CD4-positive, alpha-beta T cell treated with Interleukin-17A for 1 hour (primary cell): Measurements from ENCODE around the gene PPP1R9A.

Experiments used
- DNase-seq: peaks from one replicate; pipeline ENCODE4 v3.0.0-alpha.2; 2020

PPP1R9A gene

DNA sequence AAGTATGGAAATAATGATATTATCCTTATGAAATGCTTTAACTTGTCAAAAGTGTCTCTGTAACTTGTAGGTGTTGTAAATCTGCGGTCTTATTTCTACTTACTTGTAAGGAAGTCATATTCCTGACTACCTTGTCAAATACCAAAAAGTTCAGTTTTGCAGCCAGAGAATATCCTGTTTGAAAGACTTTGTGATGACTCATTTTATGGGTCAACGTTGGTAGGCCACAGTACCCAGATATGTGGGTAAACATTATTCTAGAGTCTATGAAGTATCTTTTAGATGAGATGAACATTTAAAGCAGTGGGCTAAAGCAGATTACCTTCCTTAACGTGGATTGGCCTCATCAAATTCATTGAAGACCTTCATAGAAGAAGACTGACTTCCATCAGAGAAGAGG, 195.3 kb downstream of the PPP1R9A start:
- DNase-seq = no peak

DNA sequence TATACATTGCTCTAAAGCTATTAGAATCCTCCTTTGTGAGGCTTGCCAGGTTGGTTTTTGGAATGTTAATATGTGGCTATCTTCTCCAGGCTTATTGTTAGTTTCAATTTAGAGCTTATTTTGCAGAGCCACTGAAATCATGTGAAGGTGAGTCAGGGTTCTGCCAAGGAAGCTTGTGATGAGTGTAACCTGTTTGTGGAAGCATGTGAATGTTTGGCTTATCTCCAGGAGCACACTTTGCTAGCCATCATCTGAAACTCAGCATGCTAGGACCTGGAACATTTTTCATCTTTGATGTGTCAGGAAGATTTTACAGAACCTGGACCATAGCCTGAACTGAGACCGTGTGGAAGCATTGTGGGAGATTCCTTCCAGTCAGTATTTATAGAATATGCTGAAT, 197.3 kb downstream of the PPP1R9A start:
- no peak for DNase-seq

DNA sequence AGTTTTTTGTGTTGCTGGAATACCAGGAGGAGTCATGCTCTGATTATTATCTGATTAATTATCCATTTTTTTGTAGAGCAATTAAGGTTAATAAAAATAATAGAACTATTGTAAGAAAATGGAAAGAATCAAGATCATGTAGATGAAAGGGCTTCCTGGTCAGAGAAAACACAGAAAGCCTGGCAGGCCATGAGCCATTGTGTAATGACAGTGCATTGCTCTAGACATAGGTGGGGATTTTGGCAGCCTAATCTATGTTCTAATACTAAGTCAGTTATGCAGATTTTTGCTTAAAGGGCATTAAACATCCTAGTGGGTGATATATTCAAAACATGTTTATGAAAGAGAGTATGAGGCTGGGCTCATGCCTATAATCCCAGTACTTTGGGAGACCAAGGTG, 198.2 kb downstream of the PPP1R9A start:
- no peak for DNase-seq

DNA sequence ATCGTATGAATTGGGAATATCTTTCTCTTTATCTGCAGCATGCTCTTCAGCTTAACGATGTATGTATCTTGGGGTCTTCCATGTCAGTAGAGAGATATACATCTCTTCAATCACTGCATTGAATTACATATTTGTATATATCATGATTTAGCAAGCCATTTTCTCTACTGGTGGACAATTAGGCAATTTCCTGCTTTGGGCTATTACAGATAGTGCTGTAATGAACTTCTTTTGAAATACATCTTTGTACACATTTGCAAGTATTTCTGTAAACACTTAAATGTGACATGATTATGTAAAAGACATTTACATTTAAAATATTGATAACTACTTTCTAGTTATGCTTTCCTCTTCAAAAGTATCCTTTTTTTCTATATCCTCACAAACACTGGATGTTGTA, 199.0 kb downstream of the PPP1R9A start:
- no peak for DNase-seq

DNA sequence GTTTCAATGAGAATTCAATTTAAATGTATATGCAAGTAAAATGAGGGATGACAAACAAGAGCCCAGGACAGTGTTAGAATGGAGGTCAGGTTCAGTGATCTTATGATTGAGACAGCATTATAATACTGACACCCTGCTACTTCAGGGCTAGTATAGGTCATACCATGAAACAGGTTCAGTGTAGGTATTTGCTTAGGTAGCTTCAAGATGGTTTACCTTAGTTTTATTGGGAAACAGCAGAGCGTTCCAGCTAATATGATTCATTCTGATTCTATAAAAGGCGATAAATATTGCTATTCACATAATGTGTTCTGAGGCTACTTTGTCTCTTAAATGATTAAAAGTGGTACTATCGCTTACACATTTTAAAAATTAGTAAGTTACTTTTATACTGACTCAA, 203.3 kb downstream of the PPP1R9A start:
- no peak for DNase-seq

DNA sequence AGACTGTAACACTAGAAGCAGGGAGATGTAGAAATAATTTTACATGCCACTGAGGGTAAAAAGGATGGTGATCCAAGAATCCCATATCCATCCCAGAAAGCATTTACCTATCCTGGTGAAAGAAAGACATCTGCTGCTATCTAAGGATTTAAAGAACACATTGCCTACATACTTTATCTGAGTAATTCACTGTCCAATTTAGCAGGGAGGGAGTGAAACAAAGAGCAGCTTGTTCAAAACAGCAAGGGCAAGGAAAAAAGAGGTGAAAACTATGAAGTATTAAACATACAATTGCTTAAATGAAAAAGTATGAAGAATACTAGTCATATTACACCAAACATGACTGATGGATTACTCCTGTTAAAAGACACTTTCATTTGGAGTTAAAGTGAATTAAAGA, 206.2 kb downstream of the PPP1R9A start:
- no peak for DNase-seq

DNA sequence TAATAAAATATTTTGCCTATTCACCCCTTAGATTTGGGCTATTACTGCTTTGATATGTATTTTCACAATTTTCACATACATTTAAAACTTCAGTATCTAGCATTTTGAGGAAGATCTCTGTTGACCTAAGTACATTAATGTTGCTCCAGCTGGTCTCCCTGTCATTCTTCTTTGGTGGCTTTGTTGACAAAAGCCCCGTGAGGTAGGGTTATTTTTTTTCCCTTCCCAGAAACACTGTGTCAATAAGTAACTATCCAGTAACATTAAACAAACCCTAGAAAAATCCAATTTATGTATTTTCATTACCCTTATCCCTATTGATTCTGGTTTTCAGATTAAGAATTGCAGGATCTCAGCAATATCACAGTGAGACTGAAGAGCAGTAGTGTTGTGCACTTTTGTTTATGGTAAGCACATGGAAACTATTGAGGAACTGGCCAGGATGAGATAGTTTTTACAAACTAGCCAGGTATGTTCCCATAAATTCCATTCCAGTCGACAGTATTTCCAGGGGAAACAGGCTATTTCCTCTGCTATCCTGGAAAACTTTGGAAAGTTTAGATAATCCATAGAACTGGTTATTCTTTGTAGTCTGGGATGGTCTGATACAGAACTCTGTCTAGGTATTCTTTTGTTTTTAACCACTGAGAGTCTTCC, 218.8 kb downstream of the PPP1R9A start:
- no peak for DNase-seq

DNA sequence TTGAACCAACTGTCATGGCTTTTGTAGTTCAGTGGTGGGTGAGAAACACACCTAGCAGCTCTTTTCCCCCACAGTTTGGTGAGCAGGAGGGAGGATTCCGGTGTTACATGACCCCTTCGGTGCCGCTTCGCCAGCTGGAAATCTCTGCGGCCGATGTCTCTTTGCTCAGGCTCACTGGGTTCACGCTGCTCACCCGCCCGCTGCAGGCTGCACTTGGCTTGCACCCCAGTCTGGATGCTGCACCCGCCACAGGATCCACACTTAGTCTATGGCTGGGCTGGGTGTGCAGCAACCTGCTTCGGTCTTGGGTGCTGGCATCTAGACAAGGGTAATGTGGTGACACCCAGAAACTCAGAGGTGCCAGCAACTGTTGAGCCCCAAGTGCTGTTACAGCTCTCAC, 225.1 kb downstream of the PPP1R9A start:
- no peak for DNase-seq

DNA sequence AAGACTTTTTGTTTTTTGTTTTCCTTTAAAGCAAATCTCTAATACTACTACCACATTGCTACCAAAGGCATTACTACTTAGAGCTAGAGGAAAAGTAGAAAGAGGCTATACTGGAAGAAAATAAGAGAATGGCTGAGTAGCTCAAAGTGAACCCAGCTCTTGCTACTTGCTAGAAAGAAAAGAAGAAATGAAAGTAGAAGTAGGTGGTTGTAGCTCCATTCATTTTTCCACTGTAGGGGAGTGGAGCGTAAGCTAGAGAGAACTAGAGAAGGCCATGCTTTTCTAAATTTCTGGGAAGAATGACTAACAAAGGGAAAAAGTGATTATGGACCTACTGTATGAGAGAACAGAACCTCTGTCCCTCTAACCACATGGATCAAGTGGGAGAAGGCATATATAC, 232.5 kb downstream of the PPP1R9A start:
- no peak for DNase-seq

DNA sequence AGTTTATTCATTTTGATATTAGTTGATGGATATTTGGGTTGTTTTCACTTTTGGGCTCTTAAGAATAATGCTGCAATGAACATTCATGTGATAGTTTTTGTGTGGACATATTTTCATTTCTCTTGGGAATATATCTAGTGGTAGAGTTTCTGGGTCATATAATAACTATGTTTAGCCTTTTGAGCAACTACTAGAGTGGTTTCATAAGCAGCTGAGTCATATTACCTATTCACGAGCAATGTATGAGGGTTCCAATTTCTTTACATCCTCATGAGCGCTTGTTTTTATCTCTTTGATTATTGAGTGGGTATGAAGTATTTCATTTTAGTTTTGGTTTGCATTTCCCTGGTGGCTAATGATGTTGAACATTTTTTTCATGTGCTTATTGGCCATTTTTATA, 234.4 kb downstream of the PPP1R9A start:
- no peak for DNase-seq

DNA sequence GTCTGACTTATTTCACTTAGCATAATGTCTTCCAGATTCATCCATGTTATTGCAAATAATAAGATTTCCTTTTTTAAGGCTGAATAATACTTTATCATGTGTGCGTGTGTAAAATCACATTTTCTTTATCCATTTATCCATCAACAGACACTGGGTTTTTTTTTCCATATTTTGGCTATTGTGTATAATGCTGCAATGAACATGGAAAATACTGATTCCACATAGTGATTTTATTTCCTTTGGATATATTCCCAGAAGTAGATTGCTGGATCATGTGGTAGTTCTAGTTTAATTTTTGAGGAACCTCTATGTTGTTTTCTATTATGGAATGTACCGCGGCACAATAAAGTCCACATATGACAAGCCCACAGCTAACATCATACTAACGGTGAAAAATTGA, 236.9 kb downstream of the PPP1R9A start:
- DNase-seq = no peak

DNA sequence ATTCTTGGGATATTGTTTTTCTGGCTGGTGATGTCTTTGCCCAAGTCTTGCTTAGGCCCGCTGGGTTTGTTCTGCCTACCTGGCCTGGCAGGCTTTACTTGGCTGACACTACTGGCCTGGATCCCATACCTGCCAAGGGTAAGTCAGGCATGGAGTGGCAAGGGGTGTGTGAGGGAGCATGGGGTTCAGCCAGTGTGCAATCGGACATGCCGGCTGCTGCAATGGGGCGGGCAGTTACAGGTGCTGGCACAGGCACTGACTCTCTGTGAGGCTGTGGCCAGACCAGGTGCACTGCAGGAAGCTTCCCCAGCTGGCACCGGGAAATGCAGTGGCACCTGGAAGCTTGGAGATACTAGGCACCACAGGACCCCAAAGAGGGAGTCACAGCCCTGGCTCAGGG, 248.6 kb downstream of the PPP1R9A start:
- DNase-seq = no peak

DNA sequence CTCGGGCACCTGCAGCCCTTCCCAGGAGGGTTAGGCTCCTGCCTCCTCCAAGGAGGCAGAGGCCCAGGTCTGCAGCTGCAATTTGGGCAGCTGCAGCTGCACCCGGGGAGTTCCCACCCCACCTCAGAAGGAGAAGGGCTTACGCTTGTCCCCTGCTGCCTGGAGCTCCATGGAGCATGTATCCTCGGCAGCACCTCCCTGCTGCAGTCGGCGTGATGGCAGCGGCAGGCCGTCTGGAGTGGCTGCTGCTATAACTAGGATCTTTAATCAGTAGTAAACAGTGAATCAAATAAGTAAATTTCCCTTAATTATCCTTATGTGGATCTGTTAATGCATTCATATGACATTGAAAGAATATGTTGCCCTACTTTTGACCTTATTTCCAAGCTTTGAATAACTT, 250.0 kb downstream of the PPP1R9A start:
- DNase-seq = no peak

DNA sequence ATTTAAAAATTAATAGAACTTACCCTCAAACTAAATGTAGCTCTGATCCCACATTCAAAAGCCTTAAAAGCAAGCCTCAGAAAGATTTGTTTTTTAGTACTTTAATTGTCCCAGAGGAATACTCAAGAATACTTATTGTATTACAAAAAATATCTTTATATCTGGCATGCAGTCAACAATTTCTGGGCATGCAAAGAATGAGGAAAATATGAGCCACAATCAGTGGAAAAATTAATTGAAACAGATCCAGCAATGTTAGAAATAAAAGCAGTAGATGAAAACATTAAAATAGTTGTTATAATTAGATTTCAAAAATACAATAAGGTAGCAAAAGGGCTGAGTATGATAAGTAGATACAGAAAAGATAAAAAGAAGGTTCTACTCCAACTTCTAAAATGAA, 262.3 kb downstream of the PPP1R9A start:
- DNase-seq = no peak

DNA sequence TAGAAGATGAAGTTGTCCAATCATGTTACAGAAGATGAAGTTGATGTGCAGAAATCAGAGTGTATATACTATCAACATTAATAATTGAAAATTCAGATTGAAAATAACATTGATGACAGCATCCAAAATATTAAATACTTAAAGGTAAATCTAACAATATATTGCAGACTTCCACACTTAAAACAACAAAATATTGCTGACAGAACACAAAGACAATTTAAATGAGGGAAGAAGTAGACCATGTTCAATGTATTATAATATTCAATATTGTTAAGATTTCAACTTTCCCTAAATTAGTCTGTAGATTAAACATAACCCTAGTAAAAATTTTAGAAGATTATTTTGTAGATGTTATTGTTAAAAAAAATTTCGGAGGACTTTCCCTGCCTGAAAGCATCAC, 265.0 kb downstream of the PPP1R9A start:
- DNase-seq = no peak

DNA sequence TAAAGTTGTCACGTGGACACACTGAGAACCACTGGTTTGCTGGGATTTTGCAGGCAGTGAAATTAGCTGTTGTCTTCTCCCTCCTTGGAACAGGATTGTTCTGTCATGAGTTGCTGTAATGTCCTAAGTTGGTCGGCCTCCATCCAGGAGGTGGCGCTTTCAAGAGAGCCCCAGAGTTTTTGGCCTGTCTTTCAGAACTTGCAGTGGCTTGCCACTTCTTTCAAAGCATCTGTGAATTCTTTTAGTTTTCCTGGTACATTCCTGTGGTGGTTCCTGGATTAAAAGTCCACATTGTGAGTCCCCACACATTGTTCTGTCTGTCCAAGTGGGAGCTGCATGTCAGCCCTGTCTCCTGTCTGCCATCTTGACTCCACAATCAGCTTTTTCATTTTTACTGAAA, 283.1 kb downstream of the PPP1R9A start:
- DNase-seq = no peak

DNA sequence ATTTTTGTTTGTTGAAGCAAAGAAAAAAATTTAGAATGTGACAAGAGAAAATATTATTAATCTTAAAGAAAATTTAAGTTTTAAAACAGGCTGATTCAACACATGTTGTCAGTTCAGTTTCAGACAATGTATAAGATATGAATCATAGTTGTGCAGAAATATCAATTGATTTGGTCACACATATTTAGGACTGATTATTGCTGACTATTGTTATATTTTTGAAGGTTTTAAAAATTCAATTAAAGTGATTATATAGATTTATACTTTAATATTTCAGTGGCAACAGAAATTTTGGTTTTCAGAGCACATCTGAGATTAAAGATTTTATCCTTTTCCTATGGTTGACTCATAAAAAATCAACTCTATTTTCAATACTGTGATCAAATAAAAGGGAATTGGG, 284.4 kb downstream of the PPP1R9A start:
- DNase-seq = no peak

DNA sequence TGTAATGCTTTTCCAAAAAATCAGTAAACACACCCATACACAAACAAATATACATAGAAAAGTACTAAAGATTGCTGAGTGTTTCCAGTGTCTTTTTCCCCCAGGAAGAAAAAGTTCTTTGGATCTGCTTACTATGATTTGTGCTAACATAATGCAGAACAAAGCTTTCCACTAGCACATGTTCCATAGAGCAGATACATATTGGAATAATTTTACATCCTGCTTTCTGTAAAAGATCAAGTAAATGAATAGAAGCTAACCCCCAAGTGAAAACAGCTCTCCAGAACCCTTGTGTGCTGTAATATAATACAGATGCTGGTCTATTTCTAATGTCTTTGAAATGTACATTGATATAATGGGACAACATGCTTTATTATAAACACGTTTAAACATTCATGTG, 291.5 kb downstream of the PPP1R9A start:
- DNase-seq = no peak

DNA sequence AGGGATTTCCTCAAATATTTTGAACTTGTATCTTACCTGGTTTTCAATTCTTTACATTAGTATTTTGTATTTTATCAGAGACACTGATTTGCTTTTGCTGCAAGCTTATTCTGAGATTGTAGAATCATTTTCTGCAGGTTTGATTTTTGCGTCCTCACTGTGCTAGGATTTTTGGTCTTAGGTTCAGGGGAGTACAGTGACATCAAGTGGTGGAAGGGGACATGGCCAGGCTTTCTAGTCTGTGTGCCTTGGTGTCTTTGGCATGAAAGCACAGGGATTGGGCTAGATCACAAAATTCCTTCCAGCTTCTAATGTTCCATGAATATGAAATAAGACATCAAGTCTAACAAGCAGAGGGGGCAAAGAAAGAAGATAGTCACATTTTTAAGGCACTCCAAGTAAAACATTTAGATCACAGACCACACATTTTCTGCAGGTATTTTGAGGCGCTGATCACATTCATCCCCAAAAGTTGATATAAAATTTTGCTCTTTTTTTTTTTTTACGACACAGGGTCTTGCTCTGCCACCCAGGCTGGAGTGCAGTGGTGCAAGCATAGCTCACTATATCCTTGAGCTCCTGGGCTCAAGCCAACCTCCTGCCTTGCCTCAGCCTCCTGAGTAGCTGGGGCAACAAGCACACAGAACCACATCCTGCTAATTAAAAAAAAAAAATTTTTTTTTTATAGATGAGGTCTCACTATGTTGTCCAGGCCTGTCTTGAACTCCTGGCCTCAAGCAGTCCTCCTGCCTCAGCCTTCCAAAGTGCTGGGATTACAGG, 292.6 kb downstream of the PPP1R9A start:
- no peak for DNase-seq

DNA sequence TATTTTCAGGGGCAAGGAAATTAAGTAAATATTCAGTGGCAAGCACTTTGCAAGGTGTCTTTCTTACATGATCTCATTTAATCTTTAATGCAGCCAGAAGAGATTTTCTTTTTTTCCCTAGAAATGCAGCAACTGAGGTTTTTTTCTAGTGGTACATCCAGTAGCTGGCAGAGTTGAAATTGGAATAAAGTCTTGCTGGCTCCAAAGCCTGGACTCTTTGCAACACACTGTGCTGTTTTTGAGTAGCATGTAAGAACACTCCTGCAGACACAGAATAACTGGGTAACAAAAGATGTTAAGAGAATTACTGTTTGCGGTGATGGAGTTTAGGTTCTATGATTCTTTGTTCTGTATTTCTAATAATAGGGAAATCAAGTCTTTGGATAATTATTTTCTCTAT, 293.3 kb downstream of the PPP1R9A start:
- DNase-seq = no peak

DNA sequence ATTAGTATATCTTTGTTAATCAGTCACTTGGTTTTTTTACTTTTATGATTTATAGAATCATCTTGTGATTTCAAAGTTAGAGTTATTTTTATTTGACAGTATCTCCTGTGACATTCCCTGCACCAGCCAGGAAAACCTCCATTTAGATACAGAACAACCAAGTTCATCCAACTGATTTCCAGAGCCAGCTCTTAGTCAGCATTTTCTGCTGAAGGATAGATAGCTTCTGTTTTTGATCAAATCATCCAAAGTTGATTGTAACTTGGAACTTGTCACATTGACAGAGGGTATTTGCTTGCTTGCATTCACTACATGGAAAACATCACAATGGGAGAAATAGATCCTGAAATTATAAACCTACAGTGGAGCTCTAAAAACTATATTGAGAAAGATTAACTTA, 294.3 kb downstream of the PPP1R9A start:
- no peak for DNase-seq

DNA sequence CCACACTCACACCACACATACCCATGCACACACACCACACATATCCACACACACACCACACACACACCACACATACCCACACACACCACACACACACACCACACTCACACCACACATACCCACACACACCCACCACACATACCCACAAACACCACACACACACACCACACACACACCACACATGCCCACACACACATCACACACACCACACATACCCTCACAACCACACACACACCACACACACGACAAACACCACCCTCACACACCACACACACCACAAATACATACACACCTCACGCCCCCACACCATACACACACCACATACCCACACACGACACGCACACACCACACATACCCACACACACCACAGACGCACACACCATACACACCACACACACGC, 297.2 kb downstream of the PPP1R9A start:
- DNase-seq = no peak

DNA sequence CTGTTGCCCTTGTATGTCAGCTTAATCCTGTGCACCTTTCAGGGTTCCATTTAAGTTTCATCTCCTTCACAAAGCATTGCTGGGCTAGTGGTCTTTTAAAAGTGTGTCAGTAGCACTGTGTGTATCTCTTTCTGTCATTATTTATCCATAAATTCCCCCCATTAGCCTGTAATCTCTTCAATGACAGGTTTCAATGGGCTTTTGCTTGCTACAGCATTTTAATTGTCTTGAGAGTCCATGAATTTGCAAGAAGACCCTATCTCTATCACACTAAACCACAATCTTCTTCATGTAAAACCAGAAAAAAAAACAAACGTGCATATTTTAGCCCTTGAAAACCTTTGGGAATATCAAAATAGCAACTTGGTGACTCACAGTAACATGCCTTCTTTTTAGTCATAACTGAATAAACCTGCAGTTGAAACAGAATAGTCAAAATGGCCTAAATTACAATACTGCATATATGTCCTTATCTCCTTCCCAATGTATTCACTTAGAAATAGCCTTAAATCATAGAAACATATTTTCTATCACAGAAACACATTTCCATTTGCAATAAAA, 298.4 kb downstream of the PPP1R9A start:
- no peak for DNase-seq

DNA sequence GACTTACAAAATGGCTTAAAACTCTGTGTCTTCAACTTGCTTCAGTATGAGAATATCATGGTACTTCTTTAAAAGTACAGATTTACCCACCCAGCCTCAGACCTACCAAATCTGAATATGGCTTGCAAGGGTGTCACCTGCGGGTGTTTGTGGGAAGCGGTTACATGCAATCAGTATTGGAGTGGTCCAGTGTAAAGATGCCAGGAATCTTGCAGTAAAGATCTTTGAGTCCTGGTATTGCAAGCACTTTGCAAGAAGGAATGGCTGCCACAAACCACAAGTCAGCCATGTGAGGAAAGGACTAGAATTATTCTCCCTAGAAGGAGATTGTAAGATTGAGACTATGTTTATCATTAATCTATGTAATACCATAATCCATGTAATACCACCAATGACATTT, 301.9 kb downstream of the PPP1R9A start:
- DNase-seq = no peak

DNA sequence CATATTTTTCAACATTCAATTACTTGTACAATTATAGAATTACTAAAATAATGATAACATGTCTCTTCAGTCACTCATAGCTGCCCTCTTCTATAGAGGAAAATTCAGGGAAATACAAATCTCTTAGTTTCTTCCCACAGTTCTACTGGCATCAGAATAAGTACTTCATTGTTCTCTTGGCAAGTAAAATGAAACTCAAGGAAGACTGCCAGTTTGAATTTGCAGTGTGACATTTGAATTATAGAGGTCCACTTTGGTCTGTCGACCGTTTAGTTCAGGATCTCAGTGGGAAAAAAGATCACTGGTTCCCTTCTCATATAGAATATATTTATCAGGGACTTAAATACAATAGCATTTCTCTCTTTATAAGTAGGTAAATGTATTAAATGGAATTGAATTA, 302.4 kb downstream of the PPP1R9A start:
- DNase-seq = no peak
